ENCODE results near the gene A2ML1. TPM values are rescaled to one million over a fixed set of nuclear protein-coding genes. Genes with fewer than 3 reads are reported as not detected.
A peak's percentile ranks its signal among the peaks of the same experiment; 100 is the strongest.
"Not testable (repeated sequence)": the region's sequence is repeated elsewhere in the genome, so short reads cannot be mapped to it uniquely, and the experiment has no call there.

The A2ML1 gene
- total and polyA plus RNA-seq, 2 donors from 2014 or later: not detected

GRCh38 chr12:8913702-8914032, 91.2 kb downstream of the A2ML1 start:
- intact Hi-C loops (cut with DNase I): no loop called here
- Histone ChIP-seq H3K36me3 (ENCODE audit: control insufficient read depth in 2 of 3, insufficient read depth in 3 of 3, low read length in 3 of 3) (peaks cover 0 to 3% (median 0%) of the 10 kb centered on the region in 3 donors), H3K4me3 (ENCODE audit: low read length in 3 of 3) (peak overlapping the region; percentile 71 to 95 (median 86)), H3K4me1 (ENCODE audit: control insufficient read depth in 2 of 3, insufficient read depth in 2 of 3, low read depth in 1 of 3, low read length in 3 of 3) (peaks cover 0 to 8% (median 5%) of the 10 kb centered on the region in 3 donors), H3K9me3 (ENCODE audit: control insufficient read depth in 2 of 3, insufficient read depth in 1 of 3, low read length in 3 of 3) (no peaks in the 10 kb centered on the region), H3K27ac (ENCODE audit: low read depth in 2 of 2, low read length in 2 of 2) (peak overlapping the region; percentile 59 to 72), H3K27me3 (ENCODE audit: control insufficient read depth, insufficient read depth, low read length) (no peaks in the 10 kb centered on the region), H3K9ac (ENCODE audit: low read length in 3 of 3) (peak overlapping the region; percentile 35 to 72 (median 72))
- no peak for FAIRE-seq
- TF ChIP-seq CTCF (IDR thresholded peaks at IDR 0.05; ENCODE audit: borderline replicate concordance, extremely low read depth, insufficient read depth): no peak
- DNase-seq: no peak

GRCh38 chr12:8914033-8914715, 91.8 kb downstream of the A2ML1 start, which contains the start of gene PHC1:
PHC1 (plus strand) TSS chr12:8914509; CDS start chr12:8917678, 3,169 bp downstream.
- H3K27me3 ChIP-seq (ENCODE audit: control insufficient read depth, insufficient read depth, low read length); H3K4me1 ChIP-seq (ENCODE audit: control insufficient read depth in 2 of 3, insufficient read depth in 2 of 3, low read depth in 1 of 3, low read length in 3 of 3); FAIRE-seq; H3K9me3 ChIP-seq (ENCODE audit: control insufficient read depth in 2 of 3, insufficient read depth in 1 of 3, low read length in 3 of 3); intact Hi-C loops (cut with DNase I); H3K36me3 ChIP-seq (ENCODE audit: control insufficient read depth in 2 of 3, insufficient read depth in 3 of 3, low read length in 3 of 3): not testable (repeated sequence)
- peak; percentile 92 to 95 (median 94) for DNase-seq
- peak within 1 kb of the TSS; percentile 59 to 72 for H3K27ac ChIP-seq (ENCODE audit: low read depth in 2 of 2, low read length in 2 of 2)
- H3K9ac ChIP-seq (ENCODE audit: low read length in 3 of 3): peak within 1 kb of the TSS; percentile 72 to 93 (median 86)
- H3K4me3 ChIP-seq (ENCODE audit: low read length in 3 of 3): peak within 1 kb of the TSS; percentile 93 to 96 (median 95)

GRCh38 chr12:8914716-8915526, 92.5 kb downstream of the A2ML1 start:
- Histone ChIP-seq H3K9ac (ENCODE audit: low read length in 3 of 3) (peak overlapping the region; percentile 43 to 93 (median 86)), H3K27me3 (ENCODE audit: control insufficient read depth, insufficient read depth, low read length) (no peaks in the 10 kb centered on the region), H3K4me1 (ENCODE audit: control insufficient read depth in 2 of 3, insufficient read depth in 2 of 3, low read depth in 1 of 3, low read length in 3 of 3) (peaks cover 0 to 8% (median 5%) of the 10 kb centered on the region in 3 donors), H3K9me3 (ENCODE audit: control insufficient read depth in 2 of 3, insufficient read depth in 1 of 3, low read length in 3 of 3) (no peaks in the 10 kb centered on the region), H3K4me3 (ENCODE audit: low read length in 3 of 3) (peak overlapping the region; percentile 85 to 96 (median 93)), H3K27ac (ENCODE audit: low read depth in 2 of 2, low read length in 2 of 2) (peak overlapping the region; percentile 20 to 57), H3K36me3 (ENCODE audit: control insufficient read depth in 2 of 3, insufficient read depth in 3 of 3, low read length in 3 of 3) (peaks cover 0 to 5% (median 0%) of the 10 kb centered on the region in 3 donors)
- DNase-seq: peak; percentile 76 to 90 (median 81)
- intact Hi-C loops (cut with DNase I): no loop called here
- no peak for FAIRE-seq
- TF ChIP-seq CTCF (IDR thresholded peaks at IDR 0.05; ENCODE audit: borderline replicate concordance, extremely low read depth, insufficient read depth): no peak

GRCh38 chr12:8916154-8916553, 93.7 kb downstream of the A2ML1 start:
- H3K27me3 ChIP-seq (ENCODE audit: control insufficient read depth, insufficient read depth, low read length): no peaks in the 10 kb centered on the region
- H3K9me3 ChIP-seq (ENCODE audit: control insufficient read depth in 2 of 3, insufficient read depth in 1 of 3, low read length in 3 of 3): no peaks in the 10 kb centered on the region
- peaks cover 0 to 5% (median 0%) of the 10 kb centered on the region in 3 donors for H3K36me3 ChIP-seq (ENCODE audit: control insufficient read depth in 2 of 3, insufficient read depth in 3 of 3, low read length in 3 of 3)
- no peak overlapping the region for H3K4me3 ChIP-seq (ENCODE audit: low read length in 3 of 3)
- no peak overlapping the region for H3K27ac ChIP-seq (ENCODE audit: low read depth in 2 of 2, low read length in 2 of 2)
- intact Hi-C loops (cut with DNase I): no loop called here
- no peak overlapping the region for H3K9ac ChIP-seq (ENCODE audit: low read length in 3 of 3)
- TF ChIP-seq CTCF (IDR thresholded peaks at IDR 0.05; ENCODE audit: borderline replicate concordance, extremely low read depth, insufficient read depth): no peak
- peaks cover 0 to 8% (median 5%) of the 10 kb centered on the region in 3 donors for H3K4me1 ChIP-seq (ENCODE audit: control insufficient read depth in 2 of 3, insufficient read depth in 2 of 3, low read depth in 1 of 3, low read length in 3 of 3)
- FAIRE-seq (no peak), DNase-seq (no peak)

Measured in kidney (tissue), 14 donors.